Activated CD8-positive, alpha-beta memory T cell treated with anti-CD3 and anti-CD28 coated beads, Interleukin-2, amount 50 U/mL, for 1 hour (primary cell): ENCODE measurements around the gene REEP3.
"Not testable (repeated sequence)": the region's sequence is repeated elsewhere in the genome, so short reads cannot be mapped to it uniquely, and the experiment has no call there.

Experiments used
- DNase-seq: peaks from one replicate; pipeline ENCODE4 v3.0.0-alpha.2; 2020; ENCODE audit errors: extremely low read depth

Gene REEP3

GRCh38 chr10:63520500-63521415 is at the start of gene REEP3:
REEP3 (plus strand) TSS chr10:63521401; CDS start chr10:63521546, 145 bp downstream.
- no peak for DNase-seq

- no peak for DNase-seq
These were observed 46.7 kb upstream of the REEP3 start for GRCh38 chr10:63474488-63474887.

GRCh38 chr10:63477927-63478326 is 43.3 kb upstream of the REEP3 start:
- no peak for DNase-seq

- no peak for DNase-seq
These were observed 42.6 kb upstream of the REEP3 start for GRCh38 chr10:63478564-63478963.

- DNase-seq: no peak
These were observed 41.0 kb upstream of the REEP3 start for GRCh38 chr10:63480237-63480636.

GRCh38 chr10:63481815-63482421 is 39.3 kb upstream of the REEP3 start:
- no peak for DNase-seq

GRCh38 chr10:63483983-63484382 is 37.2 kb upstream of the REEP3 start:
- DNase-seq: no peak

GRCh38 chr10:63487990-63488389 is 33.2 kb upstream of the REEP3 start:
- DNase-seq: no peak

- DNase-seq: no peak
These were observed 31.4 kb upstream of the REEP3 start for GRCh38 chr10:63489838-63490237.

- no peak for DNase-seq
These were observed 29.4 kb upstream of the REEP3 start for GRCh38 chr10:63491588-63492316.

GRCh38 chr10:63492317-63492690 is 28.9 kb upstream of the REEP3 start:
- DNase-seq: not testable (repeated sequence)

GRCh38 chr10:63493004-63493403 is 28.2 kb upstream of the REEP3 start:
- no peak for DNase-seq

- no peak for DNase-seq
These were observed 26.2 kb upstream of the REEP3 start for GRCh38 chr10:63494951-63495350.

GRCh38 chr10:63496561-63496960 is 24.6 kb upstream of the REEP3 start:
- no peak for DNase-seq

- no peak for DNase-seq
These were observed 23.9 kb upstream of the REEP3 start for GRCh38 chr10:63497321-63497720.

- no peak for DNase-seq
These were observed 22.5 kb upstream of the REEP3 start for GRCh38 chr10:63498665-63499064.

- DNase-seq: not testable (repeated sequence)
These were observed 20.6 kb upstream of the REEP3 start for GRCh38 chr10:63500551-63500950.

GRCh38 chr10:63501954-63502353 is 19.2 kb upstream of the REEP3 start:
- no peak for DNase-seq

- DNase-seq: no peak
These were observed 18.4 kb upstream of the REEP3 start for GRCh38 chr10:63502832-63503231.

- DNase-seq: no peak
These were observed 17.8 kb upstream of the REEP3 start for GRCh38 chr10:63503395-63503794.

GRCh38 chr10:63504145-63504881 is 16.9 kb upstream of the REEP3 start:
- DNase-seq: no peak

- DNase-seq: no peak
These were observed 15.6 kb upstream of the REEP3 start for GRCh38 chr10:63505562-63505961.
